Measurements from ENCODE around the gene MAST2.

- no peak for TF ChIP-seq POLR2A (IDR thresholded peaks at IDR 0.05)
- TF ChIP-seq CTCF (IDR thresholded peaks at IDR 0.05): no peak
Observed at GRCh38 chr1:45925728-45926287, 122.4 kb downstream of the MAST2 start.

Data from testis (tissue), 2 donors.